Stimulated activated CD8-positive, alpha-beta memory T cell treated with anti-CD3 and anti-CD28 coated beads, Interleukin-15, amount 100 ng/mL, for 1 hour (primary cell): ENCODE measurements around the gene KCNK6.
"Not testable (repeated sequence)": the region's sequence is repeated elsewhere in the genome, so short reads cannot be mapped to it uniquely, and the experiment has no call there.

Source experiments
- DNase-seq: peaks from one replicate; pipeline ENCODE4 v3.0.0-alpha.2; 2020; ENCODE audit warnings: low read depth

KCNK6 gene

DNA sequence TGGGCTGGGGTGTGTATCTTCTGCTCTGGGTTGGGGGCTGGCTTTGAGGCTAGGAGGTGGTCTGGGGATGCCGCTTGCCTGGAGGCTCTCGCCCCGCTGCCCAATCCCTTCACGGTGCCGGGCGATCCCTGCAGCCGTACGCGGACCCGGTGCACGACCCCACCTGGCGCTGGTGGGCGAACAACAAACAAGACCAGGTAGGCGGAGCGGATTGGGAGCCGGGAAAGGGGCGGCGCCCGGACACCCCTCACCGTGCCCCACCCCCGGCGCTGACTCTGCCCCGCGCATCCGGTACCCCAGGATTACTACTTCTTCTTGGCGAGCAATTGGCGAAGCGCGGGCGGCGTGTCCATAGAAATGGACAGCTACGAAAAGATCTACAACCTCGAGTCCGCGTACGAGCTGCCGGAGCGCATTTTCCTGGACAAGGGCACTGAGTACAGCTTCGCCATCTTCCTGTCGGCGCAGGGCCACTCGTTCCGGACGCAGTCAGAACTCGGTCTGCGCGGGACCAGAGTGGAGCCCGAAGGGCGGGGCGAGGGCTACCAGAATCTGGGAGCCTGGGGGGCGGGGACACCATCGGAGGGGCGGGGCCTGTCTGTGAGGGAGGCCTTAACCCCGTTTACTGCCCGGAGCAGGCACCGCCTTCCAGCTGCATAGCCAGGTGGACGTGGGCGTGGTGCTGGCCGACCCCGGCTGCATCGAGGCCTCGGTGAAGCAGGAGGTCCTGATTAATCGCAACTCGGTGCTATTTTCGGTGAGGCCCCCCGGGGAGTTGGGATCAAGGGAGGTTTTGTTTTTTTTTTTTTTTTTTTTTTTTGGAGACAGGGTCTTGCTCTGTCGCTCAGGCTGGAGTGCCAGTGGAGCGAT is 42.7 kb downstream of the KCNK6 start:
- DNase-seq = peak; percentile 47

DNA sequence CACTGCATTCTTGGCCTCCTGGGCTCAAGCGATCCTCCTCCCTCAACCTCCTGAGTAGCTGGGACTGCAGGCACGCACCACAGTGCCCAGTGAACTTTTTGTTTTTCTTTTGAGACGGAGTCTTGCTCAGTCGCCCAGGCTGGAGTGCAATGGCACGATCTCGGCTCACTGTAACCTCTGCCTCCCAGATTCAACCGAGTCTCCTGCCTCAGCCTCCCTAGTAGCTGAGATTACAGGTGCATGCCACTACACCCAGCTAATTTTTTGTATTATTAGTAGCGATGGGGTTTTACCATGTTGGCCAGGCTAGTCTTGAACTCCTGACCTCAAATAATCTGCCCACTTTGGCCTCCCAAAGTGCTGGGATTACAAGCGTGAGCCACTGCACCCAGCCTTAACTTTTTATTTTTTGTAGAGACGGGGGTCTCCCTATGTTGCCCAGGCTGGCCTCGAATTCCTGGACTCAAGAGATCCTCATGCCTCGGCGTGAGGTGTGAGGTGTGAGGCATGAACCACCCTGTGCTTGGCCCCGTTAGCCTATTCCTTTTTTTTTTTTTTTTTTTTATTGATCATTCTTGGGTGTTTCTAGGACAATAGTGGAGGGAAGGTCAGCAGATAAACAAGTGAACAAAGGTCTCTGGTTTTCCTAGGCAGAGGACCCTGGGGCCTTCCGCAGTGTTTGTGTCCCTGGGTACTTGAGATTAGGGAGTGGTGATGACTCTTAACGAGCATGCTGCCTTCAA is 43.5 kb downstream of the KCNK6 start:
- DNase-seq = not testable (repeated sequence)

DNA sequence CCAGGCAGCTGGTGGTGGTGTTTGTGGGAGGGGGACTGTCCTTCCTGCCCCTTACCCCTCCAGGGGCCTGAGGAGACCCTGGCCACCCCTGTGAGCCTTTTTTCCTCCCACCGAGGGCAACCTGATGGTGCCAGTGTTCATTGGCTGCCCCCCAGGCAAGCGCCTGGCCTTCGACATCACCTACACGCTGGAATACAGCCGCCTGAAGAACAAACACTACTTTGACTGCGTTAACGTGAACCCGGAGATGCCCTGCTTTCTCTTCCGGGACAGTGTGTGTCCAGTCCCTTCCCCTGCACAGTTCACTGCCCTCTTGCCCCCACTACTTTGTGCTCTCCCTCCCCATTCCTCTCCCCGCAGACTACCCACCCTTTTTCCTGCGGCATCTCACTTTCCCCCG is 47.4 kb downstream of the KCNK6 start:
- no peak for DNase-seq

DNA sequence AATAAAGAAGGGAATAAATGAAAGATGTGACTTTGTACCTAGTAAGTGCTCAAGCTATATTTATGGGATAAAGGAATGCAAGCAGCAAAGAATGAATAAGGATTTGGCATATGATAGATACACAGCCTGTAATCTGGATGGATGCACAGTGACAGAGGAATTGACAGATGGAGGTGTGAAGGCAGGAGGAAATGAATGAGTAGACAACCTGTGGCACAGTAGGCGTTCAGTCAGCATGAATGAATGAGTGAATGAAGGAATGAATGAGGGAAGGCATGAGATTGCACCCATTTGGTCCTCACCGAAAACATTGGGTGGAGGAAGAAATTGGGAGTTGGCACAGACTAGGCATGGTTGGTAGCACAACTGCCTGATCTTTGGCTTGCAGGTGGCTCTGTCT is 49.9 kb downstream of the KCNK6 start:
- DNase-seq = no peak

DNA sequence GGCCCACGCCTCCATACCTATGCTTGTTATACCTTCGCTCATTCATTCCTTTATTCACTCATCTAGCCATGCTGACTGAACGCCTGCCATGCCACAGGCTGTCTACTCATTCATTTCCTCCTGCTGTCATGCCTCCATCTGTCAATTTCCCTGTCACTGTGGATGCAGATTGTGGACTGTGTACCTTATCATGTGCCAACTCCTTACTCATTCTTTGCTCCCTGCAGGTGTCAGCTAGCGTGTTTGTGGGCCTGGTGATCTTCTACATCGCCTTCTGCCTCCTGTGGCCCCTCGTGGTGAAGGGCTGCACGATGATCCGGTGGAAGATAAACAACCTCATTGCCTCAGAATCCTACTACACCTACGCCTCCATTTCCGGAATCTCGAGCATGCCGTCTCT is 50.7 kb downstream of the KCNK6 start:
- DNase-seq = no peak

DNA sequence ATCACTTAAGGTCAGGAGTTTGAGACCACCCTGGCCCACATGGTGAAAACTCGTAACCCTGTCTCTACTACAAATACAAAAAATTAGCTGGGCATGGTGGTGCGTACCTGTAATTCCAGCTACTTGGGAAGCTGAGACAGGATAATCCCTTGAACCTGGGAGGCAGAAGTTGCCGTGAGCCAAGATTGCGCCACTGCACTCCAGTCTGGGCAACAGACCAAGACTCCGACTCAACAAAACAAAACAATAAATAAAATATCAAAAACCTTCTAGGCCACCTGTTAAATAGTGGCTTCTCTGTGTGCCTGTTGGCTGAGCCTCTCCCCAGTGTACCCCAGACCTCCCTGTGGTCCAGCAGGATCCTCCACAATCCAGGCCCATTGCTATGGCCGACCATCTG is 51.4 kb downstream of the KCNK6 start:
- no peak for DNase-seq

DNA sequence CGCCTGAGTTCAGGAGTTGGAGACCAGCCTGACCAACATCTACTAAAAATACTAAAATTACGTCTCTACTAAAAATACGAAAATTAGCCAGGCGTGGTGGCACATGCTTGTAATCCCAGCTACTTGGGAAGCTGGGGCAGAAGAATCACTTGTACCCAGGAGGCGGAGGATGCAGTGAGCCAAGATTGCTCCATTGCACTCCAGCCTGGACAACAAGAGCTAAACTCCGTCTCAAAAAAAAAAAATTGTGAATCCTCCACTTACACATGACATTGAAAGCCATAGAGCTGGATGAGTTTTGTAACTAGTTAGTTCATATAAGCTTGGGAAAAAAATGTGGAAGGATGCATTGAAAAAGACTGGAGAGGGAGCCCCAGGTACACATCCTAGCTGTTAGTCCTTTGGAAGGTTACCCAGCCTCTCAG is 54.3 kb downstream of the KCNK6 start:
- no peak for DNase-seq

DNA sequence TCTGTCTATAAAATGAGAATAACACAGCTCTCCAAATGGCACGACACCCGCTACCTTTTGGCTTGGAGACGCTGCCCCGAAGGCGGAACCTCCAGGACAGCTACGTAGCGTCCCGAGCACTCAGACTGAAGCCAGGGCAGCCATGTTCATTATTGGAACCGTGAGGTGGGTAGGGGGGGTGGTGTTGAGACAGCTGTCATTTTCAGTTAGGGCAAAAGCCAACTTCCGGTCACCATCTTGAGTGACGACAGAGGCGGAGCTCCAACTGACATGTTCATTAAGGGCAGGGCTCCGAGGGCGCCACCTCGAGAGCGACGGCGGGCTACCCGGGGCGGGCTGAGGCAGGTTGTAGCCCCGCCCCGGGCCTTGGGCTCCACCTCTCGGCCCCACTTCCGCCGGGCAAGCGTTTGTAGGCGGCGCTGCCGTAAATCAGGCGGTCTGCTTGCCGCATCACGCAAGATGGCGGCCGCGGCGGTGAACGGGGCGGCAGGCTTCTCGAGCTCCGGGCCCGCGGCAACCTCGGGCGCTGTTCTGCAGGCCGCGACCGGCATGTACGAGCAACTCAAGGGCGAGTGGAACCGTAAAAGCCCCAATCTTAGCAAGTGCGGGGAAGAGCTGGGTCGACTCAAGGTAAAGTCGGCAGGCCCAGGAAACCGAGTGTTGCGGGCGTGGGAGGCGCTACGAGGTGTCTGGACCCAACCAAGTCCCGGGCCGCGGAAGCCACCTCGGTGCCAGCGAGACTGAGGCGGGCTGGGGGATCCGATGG is 54.9 kb downstream of the KCNK6 start, which contains the start of gene PSMD8:
Gene PSMD8 (plus strand): TSS at position 240 of the 766 bp plus-strand sequence. CDS start 31 bp downstream, at position 271.
- DNase-seq = peak; percentile 94

DNA sequence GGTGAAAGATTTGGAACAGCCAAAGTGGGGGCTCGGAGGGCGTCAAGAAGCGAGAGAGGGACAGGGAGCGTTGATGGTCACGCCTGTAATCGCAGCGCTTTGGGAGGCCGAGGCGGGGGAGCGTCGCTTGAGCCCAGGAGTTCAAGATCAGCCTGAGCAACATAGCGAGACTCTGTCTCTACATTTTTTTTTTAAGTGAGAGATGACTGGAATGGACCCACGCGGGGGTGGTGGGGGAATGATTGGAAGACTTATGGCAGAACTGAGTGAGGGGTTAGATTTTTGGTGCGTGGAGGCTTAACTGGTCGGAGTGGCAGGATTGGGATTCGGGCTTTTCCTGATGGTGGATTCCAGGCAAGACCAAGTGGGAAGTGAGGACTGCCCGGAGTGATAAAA is 55.5 kb downstream of the KCNK6 start:
- DNase-seq = no peak

DNA sequence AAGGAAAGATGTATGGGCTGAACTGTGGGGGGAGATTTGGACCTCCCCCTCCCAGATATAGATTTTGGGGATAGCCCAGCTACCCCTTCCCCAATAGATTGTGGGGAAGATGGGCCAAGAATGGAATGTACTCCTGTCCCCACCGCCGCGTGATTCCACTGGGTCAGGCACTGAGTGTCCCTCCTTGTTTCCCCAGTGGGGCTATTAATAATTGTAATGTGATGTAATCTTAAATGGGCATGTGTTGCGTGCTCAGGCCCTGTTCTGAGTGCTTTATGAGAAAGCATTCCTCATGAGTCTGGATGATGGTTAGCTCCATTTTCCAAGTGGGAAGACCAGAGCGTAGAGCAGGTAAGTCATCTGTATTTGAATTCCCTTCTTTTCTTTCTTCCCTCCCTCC is 56.1 kb downstream of the KCNK6 start:
- DNase-seq = no peak

DNA sequence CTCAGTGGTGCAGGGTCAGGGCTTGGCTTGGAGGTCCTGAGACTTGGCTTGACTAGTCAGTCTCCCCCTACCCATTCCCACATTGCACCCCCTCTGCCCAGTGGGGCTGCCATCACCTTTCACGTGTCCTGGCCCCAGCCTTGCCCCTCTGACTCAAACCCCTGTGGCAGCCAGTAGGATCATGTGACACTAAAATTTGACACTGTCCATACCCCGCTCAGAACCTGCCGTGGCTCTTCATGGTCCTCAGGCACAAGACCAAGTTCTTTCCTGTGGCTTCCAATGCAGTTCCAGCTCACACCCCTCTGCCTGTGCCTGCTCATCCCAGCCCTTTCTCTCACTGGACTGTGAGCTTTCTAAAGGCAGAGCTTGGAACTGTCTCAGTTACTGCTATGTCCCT is 56.9 kb downstream of the KCNK6 start:
- no peak for DNase-seq

DNA sequence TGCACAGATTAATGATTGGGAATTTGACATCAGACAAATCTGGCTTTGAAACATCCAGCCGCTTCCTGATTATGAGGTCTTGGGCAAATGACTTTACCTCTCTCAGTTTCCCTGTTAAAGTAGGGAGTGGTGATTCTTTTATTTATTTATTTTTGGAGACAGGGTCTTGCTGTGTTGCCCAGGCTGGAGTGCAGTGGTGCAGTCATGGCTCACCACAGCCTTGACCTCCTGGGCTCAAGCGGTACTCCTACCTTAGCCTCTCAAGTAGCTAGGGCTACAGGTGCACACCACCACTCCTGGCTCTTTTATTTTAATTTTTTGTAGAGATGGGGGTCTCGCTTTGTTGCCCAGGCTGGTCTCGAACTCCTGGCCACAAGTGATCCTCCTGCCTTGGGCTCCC is 57.4 kb downstream of the KCNK6 start:
- no peak for DNase-seq

DNA sequence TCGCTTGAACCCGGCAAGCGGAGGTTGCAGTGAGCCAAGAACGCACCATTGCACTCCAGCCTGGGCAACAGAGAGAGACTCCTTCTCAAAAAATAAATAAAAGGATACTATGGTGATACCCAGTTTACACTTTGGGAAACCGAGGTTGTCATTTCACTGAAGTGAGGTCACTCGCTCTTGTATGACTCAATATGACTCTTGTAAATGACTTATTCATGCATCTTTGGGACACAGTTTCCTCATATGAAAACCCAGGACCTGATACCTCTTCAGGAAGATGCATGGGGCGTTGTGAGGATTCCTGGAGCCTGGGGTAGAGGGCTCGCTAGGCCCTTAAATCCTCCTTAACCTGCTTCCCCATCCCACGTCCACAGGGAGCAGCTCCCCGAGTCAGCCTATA is 59.2 kb downstream of the KCNK6 start:
- no peak for DNase-seq

DNA sequence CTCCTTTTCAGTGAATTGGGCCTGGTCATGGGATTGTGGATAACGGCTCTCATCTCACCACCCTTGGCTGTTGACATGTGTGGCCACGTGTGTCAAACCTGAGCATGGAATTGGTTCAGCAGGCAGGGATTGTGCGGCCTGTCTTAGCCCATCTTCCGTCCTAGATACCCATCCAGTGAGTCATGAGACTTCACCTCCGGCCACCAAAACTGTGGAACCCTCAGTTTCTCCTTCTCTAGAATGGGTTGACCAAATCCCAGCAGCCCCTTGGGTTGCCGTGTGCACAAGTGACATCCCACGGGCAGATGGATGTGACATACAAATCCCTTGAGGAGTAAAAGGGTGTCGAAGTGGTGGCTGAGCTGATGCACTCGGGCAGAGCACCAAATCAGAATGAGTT is 61.5 kb downstream of the KCNK6 start:
- DNase-seq = no peak
